ENCODE measurements around the gene TMOD4.
"Not testable (repeated sequence)": the region's sequence is repeated elsewhere in the genome, so short reads cannot be mapped to it uniquely, and the experiment has no call there.

Gene TMOD4

DNA sequence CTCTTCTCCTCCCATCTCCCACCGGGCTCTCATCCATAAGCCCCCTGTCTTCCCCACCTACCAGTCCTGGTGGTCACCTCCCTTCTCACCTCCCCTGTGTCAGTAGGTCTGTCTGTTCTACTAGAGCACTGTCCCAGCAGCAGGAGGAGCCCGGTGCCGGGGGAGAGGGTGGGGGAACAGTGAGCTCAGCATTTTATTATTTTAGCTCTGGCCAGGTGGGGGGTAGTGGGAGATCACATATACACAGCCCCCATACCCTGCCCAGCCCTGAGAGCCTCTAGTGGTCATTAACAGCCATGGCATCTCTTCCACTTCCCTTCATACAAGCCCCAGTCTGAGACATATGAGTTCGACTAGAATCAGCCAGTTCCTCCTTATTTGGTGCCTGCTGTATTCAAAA, at the start of gene TMOD4:
TMOD4 (minus strand) TSS at position 119 of the 400 bp plus-strand sequence. CDS start 1,106 bp downstream, outside the sequence.
- DNase-seq (ENCODE audit: low spot score), result peak; percentile 30

DNA sequence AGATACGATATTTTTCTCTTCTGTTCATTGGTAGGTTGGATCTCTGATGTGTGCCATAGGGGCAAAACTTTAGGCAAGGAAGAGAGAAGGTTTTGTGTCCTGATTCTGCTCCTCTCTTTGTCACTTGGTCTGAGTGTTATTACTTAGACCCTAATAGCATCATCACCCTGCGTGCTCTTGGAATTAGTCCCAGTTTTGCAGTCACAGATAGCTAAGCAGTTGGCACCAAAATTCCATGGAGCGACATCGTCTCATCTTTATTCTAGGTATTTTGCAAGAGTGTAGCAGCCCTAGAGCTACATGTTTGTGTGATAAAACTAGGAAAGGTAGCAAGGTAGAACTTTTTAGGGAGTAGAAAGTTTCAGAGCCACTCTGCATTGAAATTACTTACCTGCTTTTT, 46.3 kb upstream of the TMOD4 start:
- no peak for DNase-seq (ENCODE audit: low spot score)

DNA sequence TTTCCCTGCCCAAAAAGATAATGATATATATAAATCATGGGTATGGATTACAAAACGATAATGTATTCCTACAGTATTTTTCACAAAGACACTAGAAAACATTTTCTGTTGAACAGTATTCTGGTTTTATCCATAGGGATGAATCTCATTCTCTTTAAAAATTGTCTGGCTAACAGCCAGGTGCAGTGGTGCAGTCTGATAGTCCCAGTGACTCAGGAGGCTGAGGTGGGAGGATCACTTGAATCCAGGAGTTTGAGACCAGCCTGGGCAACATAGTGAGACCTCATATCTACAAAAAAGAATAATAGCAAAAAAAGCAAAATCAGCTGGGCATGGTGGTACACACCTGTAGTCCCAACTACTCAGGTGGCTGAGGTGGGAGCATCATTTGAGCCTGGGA, 45.8 kb upstream of the TMOD4 start:
- no peak for DNase-seq (ENCODE audit: low spot score)

DNA sequence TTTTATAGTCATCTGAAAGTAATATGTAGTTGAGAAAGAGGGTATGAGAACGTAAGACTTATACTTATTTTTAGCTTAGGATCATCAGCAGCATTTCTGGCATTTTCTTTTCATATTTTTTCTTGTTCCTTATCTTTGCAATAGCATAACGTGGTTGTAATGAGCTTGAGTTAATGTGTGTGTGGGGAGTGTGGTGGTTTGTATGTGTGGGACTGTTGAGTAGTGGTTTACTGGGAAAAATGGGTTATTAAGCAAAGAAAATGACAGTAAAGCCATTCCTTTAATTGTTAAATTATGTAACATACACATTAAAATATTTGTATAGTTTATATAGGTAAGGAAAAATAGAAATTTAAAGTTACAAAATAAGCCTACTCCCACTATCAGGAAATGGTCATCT, 37.8 kb upstream of the TMOD4 start:
- no peak for DNase-seq (ENCODE audit: low spot score)

DNA sequence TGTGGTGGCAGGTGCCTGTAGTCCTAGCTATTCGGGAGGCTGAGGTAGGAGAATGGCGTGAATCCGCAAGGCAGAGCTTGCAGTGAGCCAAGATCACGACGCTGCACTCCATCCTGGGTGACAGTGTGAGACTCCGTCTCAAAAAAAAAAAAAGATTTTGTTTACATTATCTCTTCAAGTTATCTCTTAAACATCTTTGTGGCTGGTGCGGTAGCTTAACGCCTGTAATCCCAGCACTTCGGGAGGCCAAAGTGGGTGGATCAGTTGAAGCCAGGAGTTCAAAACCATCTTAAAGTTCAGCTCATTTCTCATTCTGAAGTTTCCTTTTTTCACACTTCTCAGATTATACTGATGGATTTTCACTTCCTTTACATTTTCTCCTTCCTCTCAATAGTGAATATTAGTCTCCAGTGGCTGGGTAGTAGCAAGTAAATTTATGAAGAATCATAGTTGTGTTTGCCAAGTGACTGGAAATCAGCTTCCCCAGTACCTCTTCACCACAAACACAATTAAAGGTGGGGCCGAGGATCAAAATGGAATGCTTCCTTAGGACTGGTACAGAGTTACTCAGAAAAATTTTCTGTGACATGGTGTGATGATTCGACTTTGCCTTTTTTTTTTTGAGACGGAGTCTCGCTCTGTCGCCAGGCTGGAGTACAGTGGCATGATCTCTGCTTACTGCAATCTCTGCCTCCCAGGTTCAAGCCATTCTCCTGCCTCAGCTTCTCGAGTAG, 36.4 kb upstream of the TMOD4 start:
- no peak for DNase-seq (ENCODE audit: low spot score)

DNA sequence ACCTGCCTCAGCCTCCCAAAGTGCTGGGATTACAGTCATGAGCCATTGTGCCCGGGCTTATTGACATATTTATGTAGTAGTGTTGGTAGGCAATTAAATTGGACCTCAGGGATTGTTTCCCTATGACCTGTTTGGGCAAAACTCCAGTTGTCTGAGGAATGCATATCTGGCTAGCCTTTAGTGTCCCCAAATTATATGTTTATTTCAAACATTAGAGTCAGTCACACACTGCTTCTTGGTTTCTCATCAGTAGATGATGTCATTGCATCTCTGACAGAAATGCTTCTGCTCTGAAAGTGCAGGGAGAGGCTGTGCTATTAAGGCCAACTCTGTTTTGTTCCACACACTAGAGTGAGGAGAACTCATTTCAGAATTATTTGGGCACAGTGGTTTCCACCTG, 35.0 kb upstream of the TMOD4 start:
- no peak for DNase-seq (ENCODE audit: low spot score)

DNA sequence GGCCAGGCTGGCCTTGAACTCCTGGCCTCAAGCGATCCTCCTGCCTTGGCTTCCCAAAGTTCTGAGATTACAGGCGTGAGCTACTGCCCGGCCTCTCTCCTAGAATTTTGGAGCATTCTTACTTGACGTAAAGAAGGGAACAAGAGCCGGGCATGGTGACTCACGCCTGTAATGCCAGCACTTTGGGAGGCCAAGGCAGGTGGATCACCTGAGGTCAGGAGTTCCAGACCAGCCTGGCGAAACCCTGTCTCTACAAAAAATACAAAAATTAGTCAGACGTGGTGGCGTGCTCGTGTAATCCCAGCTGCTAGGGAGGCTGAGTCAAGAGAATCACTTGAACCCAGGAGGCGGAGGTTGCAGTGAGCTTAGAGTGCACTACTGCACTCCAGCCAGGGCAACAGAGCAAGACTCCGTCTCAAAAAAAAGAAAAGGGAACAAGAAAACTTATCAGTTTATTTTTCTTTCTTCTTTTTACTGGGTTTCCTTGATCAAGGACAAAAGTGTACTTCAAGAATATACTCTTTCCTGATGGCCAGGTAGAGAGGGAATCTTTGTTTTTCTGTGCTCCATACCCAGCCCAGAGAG, 29.7 kb upstream of the TMOD4 start:
- not testable (repeated sequence) for DNase-seq (ENCODE audit: low spot score)

DNA sequence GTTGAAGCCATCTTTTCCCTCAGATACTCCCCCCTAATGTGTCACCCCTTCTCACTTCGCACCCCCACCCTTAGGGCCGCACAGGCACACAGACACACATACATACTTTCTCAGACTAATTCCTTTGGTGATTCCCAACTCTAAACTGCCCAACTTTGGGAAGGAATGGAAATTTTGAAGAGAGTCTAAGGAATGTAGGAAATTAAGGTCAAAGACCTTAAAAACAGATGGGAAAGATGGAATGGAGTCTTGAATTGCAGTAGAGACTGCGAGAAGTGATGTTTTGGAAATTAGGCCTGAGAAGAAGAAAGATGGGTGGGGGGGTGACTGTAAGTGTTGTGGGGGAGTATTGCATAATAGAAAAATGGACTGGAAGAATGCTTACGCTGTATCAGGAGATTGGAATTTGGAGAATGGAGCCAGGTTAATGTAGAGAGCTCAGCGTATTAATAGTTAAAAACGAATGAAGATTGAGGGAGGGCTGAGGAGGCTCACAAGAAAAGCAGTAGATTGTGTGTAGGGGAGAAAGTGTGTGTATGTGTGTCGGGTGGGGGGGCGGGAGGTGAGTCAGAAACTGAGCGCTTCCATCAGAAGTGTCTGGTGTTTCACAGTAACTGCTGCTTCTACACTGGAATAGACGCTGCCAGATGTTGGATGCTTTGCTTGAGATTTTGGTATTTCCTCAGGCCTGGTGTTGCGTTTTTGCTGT, 24.2 kb upstream of the TMOD4 start:
- DNase-seq (ENCODE audit: low spot score), result no peak

DNA sequence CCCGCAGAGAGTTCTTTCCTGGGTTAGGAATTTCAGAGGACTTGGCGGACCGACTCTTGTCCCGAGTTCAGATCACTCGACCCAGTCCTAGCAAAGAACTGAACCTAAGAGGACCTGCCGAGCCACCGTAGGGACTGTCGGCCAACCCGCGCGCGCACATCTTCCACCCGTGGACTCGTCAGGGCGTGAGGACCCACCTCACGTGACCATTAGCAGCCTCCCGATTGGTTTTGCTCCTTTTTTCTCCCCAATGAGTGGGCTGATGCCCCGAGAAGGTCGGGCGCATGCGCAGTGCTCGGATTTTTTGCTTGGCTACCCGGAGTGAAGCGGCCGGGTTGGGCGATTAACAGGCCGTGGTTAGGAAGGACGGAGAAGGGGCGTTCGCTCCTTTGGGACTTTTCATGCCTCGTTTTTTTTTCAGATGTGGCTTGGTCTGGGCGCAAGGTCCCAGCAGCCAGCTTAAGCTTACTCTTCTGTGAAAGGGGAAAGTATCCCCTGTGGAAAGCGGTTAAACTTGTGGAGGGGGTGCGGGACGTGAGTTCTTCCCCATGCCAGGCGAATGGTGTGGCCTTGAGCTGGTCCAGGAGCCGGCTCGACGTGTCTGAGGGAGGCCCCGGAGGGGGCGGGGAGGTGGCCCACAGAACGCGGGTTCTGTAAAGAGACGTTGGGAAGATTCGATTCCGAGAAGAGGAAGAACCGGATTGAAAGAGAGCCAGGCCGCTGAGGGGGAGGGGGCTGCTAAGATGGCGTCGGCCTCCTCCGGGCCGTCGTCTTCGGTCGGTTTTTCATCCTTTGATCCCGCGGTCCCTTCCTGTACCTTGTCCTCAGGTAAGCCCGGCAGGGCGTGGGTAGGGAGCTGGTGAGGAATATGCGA, 22.7 kb upstream of the TMOD4 start, which contains the start of gene PIP5K1A:
PIP5K1A (plus strand) TSS at position 299 of the 874 bp plus-strand sequence; CDS start at position 744, 445 bp downstream.
- DNase-seq (ENCODE audit: low spot score), result peak; percentile 92

DNA sequence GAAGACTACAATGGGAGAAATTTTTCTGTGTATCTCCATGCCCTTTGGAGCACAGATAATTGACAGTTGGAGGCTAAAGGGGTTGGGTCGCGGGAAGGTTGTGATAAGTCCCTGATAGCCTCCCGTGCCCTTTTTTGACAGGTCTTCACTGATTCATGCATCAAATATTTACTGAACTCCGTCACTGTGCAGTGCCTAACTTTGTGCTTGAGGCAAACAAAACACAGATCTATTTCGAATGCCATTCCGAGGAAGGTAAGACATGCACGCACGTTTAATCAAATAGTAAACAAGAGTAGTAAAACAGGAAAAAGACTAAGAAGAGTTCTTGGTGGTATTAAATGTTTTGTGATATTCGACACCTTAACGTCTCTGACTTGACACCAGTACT, 22.1 kb upstream of the TMOD4 start:
- no peak for DNase-seq (ENCODE audit: low spot score)

DNA sequence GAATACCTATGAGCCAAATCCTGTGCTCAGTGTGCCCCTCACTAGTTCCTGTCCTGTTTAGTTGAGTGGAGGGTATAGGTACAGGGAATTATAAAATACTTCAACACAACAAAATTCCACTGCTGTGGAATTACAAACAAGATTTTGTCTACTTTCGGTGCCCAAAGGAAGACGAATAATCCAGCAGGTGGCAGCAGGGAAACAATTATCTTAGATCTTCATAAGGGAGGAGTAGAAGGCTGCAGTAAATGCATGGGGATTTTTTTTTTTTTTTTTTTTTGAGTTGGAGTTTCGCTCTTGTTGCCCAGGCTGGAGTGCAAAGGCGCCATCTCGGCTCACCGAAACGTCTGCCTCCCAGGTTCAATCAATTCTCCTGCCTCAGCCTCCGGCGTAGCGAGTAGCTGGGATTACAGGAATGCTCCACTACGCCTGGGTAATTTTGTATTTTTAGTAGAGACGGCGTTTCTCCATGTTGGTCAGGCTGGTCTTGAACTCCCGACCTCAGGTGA, 20.6 kb upstream of the TMOD4 start:
- no peak for DNase-seq (ENCODE audit: low spot score)

DNA sequence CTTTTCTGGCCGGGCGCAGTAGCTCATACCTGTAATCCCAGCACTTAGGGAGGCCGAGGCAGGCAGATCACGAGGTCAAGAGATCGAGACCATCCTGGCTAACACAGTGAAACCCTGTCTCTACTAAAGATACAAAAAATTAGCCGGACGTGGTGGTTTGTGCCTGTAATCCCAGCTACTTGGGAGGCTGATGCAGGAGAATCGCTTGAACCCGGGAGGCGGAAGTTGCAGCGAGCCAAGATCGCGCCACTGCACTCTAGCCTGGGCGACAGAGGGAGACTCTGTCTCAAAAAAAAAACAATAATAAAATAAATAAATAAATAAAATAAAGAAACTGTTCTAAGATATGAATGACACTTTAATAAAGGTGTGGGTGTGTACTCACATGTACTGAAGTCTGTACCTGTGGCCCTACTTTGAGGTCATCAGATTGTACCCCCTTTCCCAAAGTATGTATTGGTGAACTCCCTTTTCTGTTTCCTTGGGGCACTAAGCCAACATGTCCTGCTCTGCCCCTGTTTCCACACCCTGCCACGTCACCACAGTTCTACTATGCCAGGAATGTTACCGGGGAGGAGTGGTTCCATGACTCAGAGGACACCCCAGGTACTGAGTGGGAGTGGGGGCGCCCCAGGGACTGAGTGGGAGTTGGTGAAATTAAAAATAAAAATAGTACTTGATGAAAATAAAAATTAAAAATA, 19.3 kb upstream of the TMOD4 start:
- peak; percentile 44 for DNase-seq (ENCODE audit: low spot score)

DNA sequence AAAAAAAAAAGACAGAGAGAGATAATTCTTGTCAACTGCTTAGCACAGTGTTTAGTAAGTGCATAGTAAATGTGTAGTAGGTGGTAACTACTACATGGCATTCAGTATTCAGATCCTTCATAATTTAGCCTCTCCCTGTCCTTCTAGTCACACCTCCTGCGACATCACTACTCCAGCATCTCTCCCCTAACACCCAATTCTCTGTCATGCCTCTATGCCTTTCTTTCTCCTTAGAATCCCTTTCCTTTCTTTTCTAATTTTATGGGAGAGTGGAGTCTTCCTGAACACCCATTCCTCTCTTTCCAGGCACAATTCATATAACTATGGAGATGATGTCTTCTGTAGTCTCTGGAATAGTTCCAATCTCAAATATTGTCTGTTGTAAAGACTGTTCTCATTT, 18.1 kb upstream of the TMOD4 start:
- DNase-seq (ENCODE audit: low spot score), result no peak

DNA sequence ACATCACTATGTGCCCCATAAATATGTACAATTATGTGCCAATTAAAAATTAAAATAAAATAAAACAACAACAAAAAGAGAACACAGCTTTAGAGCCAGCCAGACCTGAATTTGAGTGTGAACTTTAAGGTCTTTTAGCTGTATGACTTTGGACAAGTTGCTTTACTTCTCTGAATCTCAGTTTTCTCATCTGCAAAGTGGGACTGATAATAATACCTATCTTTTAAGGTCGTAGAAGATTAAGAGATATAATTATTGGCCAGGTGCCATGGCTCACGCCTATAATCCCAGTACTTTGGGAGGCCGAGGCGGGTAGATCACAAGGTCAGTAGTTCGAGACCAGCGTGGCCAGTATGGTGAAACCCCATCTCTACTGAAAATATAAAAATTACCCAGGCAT, 17.5 kb upstream of the TMOD4 start:
- no peak for DNase-seq (ENCODE audit: low spot score)

DNA sequence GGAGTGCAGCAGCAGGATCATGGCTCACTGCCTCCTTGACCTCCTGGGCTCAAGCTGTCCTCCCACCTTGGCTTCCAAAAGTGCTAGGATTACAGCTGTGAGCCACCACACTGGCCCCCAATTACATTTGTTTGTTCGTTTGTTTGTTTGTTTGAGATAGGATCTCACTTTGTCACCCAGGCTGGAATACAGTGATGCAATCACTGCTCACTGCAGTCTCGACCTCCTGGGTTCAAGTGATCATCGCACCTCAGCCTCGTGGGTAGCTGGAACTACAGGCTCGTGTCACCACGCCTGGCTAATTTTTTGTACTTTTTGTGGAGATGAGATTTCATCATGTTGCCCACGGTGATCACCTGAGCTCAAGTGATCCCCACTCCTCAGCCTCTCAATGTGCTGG, 16.3 kb upstream of the TMOD4 start:
- DNase-seq (ENCODE audit: low spot score), result no peak

DNA sequence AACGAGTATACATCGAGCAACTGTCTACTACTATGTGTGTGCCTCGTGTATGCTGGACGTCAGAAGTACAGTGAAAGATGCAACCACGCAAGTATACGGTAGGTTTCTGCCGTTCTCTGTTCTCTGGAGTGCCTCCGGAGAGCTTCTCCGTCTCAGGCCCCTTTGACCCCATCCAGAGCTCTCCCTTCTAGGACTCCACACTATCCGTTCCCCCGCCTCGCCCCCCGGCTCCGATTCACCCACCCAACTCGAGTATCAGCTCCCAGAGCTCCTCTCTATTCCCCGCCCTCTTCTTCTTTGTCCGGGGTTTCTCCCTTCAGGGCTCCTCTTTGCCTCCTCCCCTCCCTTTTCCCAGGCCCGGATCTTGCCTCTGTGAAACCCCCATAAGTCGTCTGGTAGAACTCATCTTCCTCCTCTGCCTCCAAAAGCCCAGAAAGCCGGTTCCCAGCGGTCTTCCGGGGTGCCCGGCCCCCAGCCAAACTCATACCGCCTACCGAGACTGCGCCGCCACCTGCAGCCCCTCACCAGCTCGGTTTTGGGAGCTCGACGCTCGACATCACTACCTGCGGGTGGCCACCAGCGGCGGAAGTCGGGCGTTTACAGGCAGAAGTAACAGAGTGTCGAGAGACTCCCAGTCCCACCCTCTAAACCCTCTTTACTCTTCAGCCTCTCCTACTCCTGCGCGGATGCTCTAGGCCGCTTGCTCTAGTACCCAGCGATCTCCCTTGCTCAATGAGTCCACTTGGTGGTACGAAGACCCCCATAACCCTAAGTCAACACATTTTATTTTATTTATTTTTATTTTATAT, 14.1 kb upstream of the TMOD4 start, which contains the start of gene VPS72:
VPS72 (minus strand) TSS at position 561 of the 809 bp plus-strand sequence; CDS start at position 485, 76 bp downstream.
- DNase-seq (ENCODE audit: low spot score), result peak; percentile 77

DNA sequence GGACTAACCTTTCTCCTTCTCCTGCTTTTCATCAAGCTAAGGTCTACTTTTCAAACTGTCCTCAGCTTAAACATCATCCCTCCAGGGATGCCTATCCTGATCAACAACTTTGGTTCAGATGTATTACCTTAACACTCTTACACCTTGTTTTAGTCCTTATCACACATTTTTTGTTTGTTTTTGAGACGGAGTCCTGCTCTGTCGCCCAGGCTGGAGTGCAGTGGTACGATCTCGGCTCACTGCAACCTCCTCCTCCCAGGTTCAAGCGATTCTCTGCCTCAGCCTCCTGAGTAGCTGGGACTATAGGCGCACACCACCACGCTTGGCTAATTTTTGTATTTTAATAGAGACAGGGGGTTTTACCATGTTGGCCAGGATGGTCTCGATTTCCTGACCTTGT, 12.9 kb upstream of the TMOD4 start:
- not testable (repeated sequence) for DNase-seq (ENCODE audit: low spot score)

DNA sequence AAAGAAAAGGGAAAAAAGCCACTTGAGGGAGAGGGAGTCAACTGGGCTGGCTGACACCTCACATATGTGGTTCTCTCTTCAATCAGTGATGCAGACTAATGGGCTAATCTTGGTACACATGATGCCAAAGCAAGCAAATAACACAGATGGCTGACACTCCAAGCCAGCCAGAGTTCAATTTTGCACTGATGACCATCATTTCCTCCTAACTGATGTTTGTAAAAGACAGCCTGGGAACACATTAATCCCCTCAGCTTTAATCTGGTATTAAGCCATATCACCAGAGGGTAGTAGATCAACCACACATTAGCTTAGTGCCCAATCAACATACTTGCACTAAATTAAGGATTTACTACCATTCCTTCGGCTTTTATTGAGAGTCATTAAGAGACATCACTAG, 11.4 kb upstream of the TMOD4 start:
- DNase-seq (ENCODE audit: low spot score), result no peak

DNA sequence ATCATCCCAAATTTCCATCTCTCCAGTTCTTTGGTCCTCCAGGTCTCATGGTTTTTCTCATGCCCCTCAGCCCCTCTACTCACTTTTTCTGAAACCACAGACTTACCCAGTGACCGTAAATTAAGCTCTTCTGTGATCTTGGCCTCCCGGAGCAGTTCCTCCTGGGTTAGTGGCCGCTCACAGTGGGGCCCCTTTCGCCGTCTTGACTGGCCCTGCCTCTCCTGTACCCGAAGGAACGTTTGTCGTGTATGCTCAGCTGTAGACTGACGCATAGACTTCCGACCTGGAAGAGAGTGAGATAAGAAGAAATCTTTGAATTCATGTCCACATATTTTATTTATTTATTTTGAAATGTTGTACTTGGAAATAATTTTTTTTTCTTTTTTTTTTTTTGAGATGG, 8.4 kb upstream of the TMOD4 start:
- DNase-seq (ENCODE audit: low spot score), result no peak

DNA sequence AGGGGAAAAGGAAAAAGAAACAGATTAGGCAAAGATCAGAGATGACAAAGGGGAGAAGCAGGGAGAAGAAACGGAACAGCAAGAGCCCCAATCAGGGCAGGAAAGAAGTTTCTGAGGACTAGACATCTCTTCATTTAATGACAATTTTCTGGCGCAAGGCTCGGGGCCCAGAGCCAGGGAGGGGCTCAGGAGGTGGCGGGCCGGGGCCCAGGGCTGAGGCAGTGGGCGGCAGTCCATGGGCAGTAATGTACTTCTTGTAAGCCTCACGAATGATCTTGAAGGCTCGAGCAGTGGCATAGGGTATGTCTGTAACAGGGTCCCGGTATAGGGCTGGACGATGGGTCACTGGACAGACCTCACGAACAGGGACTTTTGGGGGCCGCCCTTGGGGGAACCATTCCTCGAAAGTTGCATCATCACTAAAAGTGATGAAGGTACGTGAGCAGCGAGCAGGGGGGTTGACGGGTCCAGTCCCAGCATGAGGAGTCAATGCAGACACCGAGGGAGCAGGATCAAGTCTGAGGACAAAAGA, 799 bp upstream of the TMOD4 start:
- no peak for DNase-seq (ENCODE audit: low spot score)
